GM06990 (cell line): ENCODE data around the gene PRMT7.

Experiments used
- DNase-seq: peaks from one replicate; pipeline ENCODE4 v3.0.0-alpha.2; 2011; ENCODE audit not compliant: insufficient read length; ENCODE audit errors: extremely low read depth
- H3K27me3 ChIP-seq: replicated peaks from 2 replicates; pipeline ENCODE4 v1.6.0; 2011; ENCODE audit warnings: low read length; ENCODE audit not compliant: control insufficient read depth, insufficient read depth
- H3K36me3 ChIP-seq: 2 replicates; pipeline ENCODE4 v1.5.1; 2011; ENCODE audit warnings: low read length; ENCODE audit not compliant: control insufficient read depth, insufficient read depth
- H3K4me3 ChIP-seq: replicated peaks from 2 replicates; pipeline ENCODE4 v1.5.1; 2011; ENCODE audit warnings: low read depth, mild to moderate bottlenecking, control low read depth, low read length
- CTCF ChIP-seq: IDR thresholded peaks from 2 replicates; pipeline ENCODE4 v1.5.1; 2011; ENCODE audit warnings: low read length, control low read depth, mild to moderate bottlenecking, inconsistent platforms; ENCODE audit not compliant: insufficient read depth, poor library complexity, severe bottlenecking

Gene PRMT7

GRCh38 chr16:68374961-68375660 lies 64.3 kb downstream of the PRMT7 start:
- DNase-seq: no peak
- no peaks in the 10 kb centered on the region for H3K36me3 ChIP-seq
- TF ChIP-seq CTCF: no peak
- H3K4me3 ChIP-seq: no peak overlapping the region
- no peaks in the 10 kb centered on the region; the same call in 1 of the 2 replicates for H3K27me3 ChIP-seq

DNA sequence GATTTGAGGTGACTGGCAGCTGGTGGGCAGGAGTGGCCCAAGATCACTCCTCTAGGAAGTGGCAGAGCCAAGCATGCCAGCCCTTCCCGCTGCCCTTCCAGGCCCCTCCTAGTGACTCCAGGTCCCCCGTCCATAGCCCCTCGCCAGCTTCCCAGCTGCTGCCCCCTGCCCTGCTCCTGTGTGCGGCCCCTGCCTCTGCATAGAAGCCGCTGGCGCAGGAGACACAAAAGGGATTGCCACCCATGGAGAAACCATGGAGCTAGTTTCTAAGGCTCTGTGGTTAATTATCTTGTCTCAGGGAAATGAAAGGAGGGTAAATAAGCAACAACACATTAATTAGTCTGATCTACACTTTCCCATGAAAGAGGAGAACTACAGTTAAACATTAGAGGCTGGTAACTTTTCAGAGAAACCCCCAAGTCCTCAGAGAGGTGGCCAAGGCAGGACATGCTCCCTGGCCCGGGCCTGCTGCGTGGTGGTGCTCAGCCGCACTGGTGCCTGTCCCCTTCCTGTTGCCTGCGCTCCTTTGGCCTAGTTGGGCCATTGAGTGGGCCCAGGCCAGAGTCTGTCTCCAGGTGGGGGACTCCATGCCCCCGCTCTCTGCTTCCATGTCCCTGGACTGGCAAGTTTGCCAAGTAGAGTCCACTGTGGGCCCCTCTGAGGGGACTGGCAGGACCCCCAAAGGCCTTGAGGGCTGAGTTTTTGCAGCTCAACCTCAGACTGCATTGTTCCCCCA lies 65.2 kb downstream of the PRMT7 start:
- DNase-seq: no peak
- TF ChIP-seq CTCF: no peak
- H3K4me3 ChIP-seq: no peak overlapping the region
- H3K36me3 ChIP-seq: no peaks in the 10 kb centered on the region
- H3K27me3 ChIP-seq: no peaks in the 10 kb centered on the region; the same call in 1 of the 2 replicates

GRCh38 chr16:68376590-68376989 lies 65.8 kb downstream of the PRMT7 start:
- no peak for TF ChIP-seq CTCF
- no peak for DNase-seq
- Histone ChIP-seq H3K36me3 (no peaks in the 10 kb centered on the region), H3K27me3 (no peaks in the 10 kb centered on the region; the same call in 1 of the 2 replicates), H3K4me3 (no peak overlapping the region)

DNA sequence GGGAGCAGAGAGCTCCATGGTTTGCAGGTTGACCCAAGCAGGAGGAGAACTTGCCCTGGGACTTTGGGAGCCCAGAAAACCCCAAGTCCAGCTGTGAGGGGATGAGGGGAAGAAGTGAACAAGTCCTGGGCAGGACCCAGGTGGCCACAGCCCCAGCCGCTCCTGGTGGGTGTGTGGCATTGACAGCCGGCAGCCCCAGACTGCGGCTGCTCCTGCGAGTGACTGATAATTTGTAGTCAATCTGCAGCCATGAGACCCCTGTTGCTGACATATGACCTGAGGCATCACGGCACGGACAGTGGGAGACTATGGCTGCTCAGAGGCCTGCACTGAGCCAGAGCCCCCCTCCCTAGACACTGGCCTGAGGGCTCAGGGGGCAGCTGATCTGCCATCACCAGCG lies 66.4 kb downstream of the PRMT7 start:
- H3K27me3 ChIP-seq: no peaks in the 10 kb centered on the region; the same call in 1 of the 2 replicates

GRCh38 chr16:68377667-68378393 lies 67.0 kb downstream of the PRMT7 start:
- no peak for TF ChIP-seq CTCF
- H3K4me3 ChIP-seq: no peak overlapping the region
- no peak for DNase-seq
- no peaks in the 10 kb centered on the region; the same call in 1 of the 2 replicates for H3K27me3 ChIP-seq
- H3K36me3 ChIP-seq: no peaks in the 10 kb centered on the region

More for the DNA sequence above, 66.4 kb downstream of the PRMT7 start:
- DNase-seq: no peak
- Histone ChIP-seq H3K4me3 (no peak overlapping the region), H3K36me3 (no peaks in the 10 kb centered on the region)
- no peak for TF ChIP-seq CTCF
